ENCODE data around the gene EEF1AKMT1.

DNA sequence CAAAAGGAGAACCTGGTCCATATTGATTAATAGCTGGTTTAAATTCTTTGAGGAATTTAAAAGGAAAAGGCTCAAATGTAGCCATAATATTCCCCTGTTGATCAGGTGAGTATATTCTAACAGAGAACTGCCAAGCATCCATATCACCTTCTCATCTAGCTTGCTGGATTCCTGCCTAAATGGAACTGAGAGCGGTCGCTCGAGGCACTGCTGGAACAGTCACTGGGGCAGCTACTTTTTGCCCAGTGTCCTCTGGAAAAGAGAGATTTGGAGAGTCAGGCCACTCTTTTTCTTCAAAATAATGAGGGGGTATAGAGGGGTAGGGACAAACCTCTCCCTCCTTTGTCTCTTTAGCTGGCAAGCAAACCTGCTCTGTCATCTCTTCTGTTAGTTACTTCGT, 89.7 kb downstream of the EEF1AKMT1 start:
- TF ChIP-seq POLR2A (IDR thresholded peaks at IDR 0.05) = no peak
- TF ChIP-seq, protein P1, sequence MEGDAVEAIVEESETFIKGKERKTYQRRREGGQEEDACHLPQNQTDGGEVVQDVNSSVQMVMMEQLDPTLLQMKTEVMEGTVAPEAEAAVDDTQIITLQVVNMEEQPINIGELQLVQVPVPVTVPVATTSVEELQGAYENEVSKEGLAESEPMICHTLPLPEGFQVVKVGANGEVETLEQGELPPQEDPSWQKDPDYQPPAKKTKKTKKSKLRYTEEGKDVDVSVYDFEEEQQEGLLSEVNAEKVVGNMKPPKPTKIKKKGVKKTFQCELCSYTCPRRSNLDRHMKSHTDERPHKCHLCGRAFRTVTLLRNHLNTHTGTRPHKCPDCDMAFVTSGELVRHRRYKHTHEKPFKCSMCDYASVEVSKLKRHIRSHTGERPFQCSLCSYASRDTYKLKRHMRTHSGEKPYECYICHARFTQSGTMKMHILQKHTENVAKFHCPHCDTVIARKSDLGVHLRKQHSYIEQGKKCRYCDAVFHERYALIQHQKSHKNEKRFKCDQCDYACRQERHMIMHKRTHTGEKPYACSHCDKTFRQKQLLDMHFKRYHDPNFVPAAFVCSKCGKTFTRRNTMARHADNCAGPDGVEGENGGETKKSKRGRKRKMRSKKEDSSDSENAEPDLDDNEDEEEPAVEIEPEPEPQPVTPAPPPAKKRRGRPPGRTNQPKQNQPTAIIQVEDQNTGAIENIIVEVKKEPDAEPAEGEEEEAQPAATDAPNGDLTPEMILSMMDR (IDR thresholded peaks at IDR 0.05) = no peak

Data from uterus (tissue), 2 donors.